SHP77 (cell line): ENCODE results near the gene TRIO.

Experiments used
- DNase-seq, 2 experiments: peaks; one replicate each; lab custom pipeline; 2025; lab: John Stamatoyannopoulos, UW

The TRIO gene

DNA sequence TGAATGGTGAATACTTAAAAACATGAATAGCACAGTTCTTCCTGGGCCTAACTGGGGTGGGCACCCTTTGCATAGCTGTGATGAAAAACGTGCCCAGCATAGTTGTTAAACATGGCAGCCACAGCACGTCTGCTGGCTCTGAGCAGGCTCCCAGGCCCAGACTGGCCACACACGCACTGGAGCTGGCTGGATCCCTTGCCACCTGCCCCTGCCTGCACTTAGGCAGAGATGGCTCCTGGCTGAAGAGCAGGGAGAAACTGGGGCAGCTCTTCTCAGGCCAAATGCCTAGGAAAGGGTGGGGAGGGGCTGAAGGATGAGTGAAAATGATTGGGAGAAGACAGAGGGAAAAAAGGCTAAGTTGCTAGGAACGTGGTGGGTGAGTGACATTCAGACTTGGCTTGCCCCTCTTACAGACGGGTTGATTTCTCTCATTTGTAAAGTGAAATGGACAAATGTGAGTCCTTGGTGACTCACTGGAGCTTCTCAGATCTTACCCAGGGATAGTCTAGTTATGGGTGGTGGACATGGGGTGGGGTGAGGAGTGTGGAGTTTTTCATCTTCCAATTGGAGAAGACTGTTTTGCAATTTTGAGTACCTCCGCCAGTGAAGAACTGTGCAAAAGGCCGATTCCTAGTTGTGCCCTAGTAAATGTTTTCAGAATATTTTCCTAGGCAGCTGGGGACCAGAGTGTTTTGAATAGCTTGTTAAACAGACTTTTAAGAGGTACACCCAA lies 42.4 kb downstream of the TRIO start:
- DNase-seq: peak; percentile 90 to 94

DNA sequence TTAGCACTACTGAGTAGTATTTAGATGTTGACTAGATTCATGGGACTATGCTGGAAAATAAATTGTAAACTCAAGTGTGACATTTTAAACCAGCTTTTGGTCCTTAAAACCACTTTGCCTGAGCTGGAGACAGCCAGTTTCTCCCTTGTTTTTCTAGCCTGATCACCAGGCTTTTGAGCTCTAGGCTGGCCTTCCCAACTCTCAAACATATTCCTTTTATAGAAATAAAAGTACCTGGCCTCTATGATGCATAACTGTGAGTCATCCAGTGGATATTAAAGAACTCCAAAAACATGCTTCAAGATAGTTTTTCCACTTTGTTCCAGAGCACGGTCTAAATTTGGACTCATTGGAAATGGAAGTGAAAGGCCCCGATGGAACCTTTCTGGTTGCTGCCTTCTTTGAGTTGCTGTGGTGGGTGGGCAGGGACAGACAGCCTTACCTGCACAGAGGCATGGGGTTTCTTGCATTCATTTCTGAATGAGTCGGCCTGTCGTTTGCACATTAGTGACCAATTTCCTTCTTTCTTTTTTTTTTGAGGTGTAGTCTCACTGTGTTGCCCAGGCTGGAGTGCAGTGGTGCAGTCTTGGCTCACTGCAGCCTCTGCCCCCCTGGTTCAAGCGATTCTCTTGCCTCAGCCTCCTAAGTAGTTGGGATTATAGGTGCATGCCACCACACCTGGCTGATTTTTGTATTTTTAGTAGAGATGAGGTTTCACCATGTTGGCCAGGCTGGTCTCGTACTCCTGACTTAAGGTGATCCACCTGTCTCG lies 43.1 kb downstream of the TRIO start:
- DNase-seq: no peak

- no peak for DNase-seq
Observed at GRCh38 chr5:14187157-14187556, 44.0 kb downstream of the TRIO start.

GRCh38 chr5:14187660-14188059 lies 44.5 kb downstream of the TRIO start:
- peak; percentile 53 to 79 for DNase-seq

DNA sequence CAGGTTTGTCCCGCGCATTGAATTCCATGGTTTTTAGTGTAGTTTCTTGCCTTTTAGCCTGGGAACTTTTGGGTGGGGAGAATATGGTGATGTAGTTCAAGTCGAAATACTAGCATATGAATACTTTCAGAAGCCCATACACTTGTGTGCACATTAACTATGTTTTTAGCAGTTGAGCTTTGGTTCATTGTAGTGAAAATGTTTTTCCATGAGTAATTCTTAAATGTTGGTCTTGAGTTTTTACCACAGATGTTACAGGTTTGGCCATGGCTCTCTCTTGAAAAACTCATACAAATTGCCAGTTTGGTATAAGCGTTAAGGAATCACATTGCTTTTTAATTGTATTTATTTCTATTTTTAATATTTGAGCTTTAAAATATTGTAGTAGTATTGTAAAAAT lies 45.6 kb downstream of the TRIO start:
- no peak for DNase-seq

GRCh38 chr5:14189680-14190079 lies 46.5 kb downstream of the TRIO start:
- peak; percentile 78 to 82 for DNase-seq

- DNase-seq: peak; percentile 78 to 82
Observed at GRCh38 chr5:14190194-14191164, 47.3 kb downstream of the TRIO start.

- DNase-seq: no peak
Observed at GRCh38 chr5:14191325-14191724, 48.2 kb downstream of the TRIO start.

GRCh38 chr5:14193496-14193895 lies 50.4 kb downstream of the TRIO start:
- DNase-seq: no peak

DNA sequence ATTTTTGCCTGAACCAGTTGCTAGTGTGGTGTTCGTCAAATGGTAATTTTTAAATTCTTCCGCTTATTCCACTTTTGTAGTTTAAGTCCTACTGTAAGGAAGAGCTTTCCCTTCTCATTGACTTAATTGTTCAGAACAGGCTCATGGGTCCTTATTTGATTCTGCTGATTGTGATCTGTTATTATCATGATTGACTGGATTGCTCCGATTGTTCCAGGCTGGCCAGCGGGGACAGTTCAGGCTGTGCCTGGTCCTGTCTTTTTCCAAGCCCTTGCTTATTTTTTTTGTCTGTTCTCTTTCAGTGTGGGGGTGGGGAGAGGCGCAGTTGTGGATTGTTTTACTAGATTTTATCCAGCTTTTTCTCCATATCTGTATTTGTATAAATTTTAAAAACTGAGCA lies 52.4 kb downstream of the TRIO start:
- DNase-seq: no peak

DNA sequence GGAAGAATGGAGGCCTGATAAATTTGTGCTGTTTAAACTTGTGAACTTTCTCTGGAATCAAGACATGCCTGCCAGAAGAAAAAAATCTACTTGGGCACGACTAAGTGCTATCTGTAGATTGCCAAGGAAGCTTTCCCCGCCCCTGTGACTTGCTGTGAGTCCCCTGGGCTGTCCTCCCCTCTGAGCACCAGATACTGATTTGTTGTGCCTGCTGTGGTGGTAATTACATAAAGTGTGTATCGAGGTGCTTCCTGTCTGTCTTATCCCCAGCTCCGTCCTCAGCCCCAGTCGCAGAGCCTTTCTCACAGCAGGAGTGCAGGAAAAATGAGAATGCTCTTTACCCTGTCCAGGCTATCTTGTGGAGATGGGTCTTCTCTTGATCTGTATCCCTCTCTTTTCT lies 53.9 kb downstream of the TRIO start:
- DNase-seq: no peak

GRCh38 chr5:14199902-14200301 lies 56.8 kb downstream of the TRIO start:
- DNase-seq: peak; percentile 97

DNA sequence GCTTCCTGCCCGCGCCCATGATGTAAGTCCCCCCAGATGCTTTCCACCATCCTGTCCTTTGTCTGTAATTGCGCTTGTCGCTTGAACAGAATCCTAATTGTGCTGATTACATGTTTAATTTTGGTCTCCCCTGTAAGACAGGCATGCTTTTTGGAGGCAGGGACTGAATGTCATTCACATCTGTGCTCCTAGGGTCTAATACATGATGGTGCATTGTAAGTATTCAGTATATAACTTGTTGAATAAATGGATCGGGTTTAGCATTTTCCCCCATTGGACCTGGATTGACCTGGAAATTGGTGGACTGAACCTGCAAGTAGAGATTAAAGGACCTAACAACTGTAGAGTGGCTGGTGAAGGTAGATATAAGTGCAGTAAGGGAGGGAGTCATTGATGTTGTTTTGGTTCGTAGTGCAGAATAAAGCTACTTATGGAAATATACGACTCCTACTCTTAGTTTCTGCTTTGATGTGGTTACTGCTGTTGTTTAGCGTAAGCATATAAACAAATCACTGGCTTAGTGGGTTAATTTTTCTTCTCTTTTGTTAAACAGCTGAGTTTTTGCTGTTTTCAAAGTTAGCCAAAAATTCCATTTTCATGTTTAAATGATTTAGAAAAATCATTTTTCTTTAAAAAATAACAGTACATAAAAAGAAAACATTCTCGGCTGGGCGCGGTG lies 57.3 kb downstream of the TRIO start:
- DNase-seq: no peak

GRCh38 chr5:14201325-14202045 lies 58.3 kb downstream of the TRIO start:
- DNase-seq: no peak

DNA sequence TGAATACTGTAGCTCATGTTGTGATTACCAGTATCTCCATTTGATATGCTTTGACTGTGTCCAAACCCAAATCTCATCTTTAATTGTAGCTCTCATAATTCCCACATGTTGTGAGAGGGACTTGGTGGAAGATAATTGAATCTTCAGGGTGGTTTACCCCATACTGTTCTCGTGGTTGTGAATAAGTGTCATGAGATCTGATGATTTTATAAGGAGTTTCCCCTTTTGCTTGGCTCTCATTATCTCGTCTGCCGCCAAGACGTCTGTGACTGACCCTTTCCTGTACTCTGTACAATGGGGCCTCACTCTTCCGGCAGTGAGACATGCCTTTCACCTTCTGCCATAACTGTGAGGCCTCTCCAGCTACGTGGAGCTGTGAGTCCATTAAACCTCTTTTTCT lies 59.3 kb downstream of the TRIO start:
- DNase-seq: no peak

DNA sequence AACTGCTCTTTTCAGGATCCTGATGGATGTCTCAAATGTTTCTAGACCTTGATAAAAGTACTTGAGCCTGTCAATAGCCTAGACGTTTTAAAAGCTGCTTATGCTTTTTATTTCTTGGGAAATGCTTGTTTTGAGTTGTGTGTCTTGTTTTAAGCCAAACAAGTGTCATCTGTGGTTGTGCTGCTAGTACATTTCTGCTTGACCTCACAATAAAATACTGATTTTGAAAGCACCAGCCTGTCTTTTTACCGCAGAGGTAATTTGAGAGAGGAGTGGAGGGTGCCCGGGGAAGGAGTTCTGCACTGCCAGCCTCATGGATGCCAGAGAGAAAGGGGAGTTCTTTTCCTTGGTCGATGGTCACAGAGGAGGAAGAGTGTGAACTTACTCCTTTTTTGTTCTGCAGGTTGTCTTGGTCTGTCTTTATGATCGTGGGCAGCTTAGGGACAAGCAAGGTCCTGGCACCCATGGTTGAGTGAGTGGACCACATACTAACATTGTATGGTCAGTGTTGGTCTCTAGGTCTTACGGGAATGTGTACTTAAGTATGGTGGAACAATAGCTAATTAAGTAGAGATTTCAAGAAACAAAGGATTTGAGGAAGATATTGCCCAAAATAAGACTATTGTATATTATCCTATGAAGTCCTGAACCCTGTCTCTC lies 61.0 kb downstream of the TRIO start:
- DNase-seq: no peak

DNA sequence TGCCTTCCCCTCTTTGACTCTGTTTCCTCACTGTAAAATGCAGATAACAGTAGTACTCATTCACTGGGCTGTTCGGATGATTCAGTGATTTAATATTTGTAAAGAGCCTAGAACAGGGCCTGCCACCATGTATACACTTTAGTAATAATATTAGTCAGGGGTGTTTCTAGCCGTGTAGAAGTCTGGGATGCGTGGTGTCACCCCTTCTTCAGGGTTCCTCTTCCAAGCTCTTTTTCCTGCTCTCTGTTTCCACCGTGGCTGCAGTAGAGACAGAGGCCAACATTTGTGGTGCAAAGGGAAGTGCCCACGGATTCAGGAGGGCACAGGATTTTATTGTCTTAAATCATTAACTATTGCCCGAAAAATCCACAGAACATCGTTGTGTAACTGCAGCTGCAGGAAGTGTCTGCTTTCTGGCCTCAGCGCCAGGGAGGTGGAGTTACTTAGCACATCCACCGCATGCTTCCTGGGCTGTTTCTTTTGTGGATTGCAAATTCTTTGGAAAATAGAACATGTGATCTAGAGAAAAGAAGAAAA lies 61.7 kb downstream of the TRIO start:
- peak; percentile 66 to 86 for DNase-seq

DNA sequence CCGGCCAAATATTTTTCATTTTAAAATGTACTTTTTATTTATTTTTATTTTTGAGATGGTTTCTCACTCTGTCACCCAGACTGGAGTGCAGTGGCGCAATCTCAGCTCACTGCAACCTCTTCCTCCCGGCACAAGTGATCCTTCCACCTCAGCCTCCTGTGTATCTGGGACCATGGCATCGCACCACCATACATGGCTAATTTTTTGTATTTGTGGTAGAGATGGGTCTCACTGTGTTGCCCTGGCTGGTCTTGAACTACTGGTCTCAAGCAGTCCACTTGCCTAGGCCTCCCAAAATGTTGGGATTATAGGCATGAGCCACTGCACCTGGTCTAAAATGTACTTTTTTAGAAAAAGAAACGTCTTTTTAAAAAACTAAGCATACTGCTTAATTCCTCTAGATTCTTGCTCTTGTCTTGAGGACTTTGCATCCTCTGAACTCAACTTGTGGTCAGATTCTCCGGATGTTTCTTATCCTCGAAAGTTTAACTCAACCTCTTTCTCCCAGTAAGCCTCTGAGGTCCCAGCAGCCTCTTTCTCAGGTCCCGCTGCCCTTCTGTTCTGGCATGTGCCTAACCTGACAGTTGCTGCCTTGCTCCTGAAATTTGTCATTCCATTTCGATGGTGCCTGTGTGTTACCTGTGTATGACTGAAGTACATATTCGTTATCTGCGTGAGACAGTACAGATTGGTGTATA lies 63.0 kb downstream of the TRIO start:
- DNase-seq: no peak

GRCh38 chr5:14207428-14207827 lies 64.3 kb downstream of the TRIO start:
- DNase-seq: peak in 1 of 2 experiments; percentile 35
